BLaER1 treated with 17β-estradiol and CSF1 and Interleukin-3, amounts not matched to agents 10 nM and 100 nM (cell line): ENCODE measurements around the gene NBPF15.
"Not testable (repeated sequence)": the region's sequence is repeated elsewhere in the genome, so short reads cannot be mapped to it uniquely, and the experiment has no call there.

ENCODE experiments used
- H3K27ac ChIP-seq, 11 experiments: shearing (Covaris generic); formaldehyde crosslinking; 2 replicates each; pipeline ENCODE4 v1.8.1; 2022
- H3K27me3 ChIP-seq, 11 experiments: shearing (Covaris generic); formaldehyde crosslinking; 2 replicates each; pipeline ENCODE4 v1.8.1; 2022
- H3K36me3 ChIP-seq, 11 experiments: shearing (Covaris generic); formaldehyde crosslinking; 2 replicates each; pipeline ENCODE4 v1.8.1; 2022
- H3K4me1 ChIP-seq, 10 experiments: shearing (Covaris generic); formaldehyde crosslinking; 2 replicates each; pipeline ENCODE4 v1.8.1; 2022
- H3K4me2 ChIP-seq, 11 experiments: shearing (Covaris generic); formaldehyde crosslinking; 2 replicates each; pipeline ENCODE4 v1.8.1; 2022
- H3K4me3 ChIP-seq, 10 experiments: shearing (Covaris generic); formaldehyde crosslinking; 2 replicates each; pipeline ENCODE4 v1.8.1; 2022
- H3K9ac ChIP-seq, 11 experiments: shearing (Covaris generic); formaldehyde crosslinking; 2 replicates each; pipeline ENCODE4 v1.8.1; 2022
- H3K9me3 ChIP-seq, 11 experiments: shearing (Covaris generic); formaldehyde crosslinking; replicated peaks in 1 of 11; 2 replicates each; pipeline ENCODE4 v1.8.1; 2022
- H4K20me1 ChIP-seq, 11 experiments: shearing (Covaris generic); formaldehyde crosslinking; 2 replicates each; pipeline ENCODE4 v1.8.1; 2022

The NBPF15 gene

GRCh38 chr1:144418891-144419694 lies 42.4 kb downstream of the NBPF15 start:
- not testable (repeated sequence) for H3K4me3 ChIP-seq, H3K9me3 ChIP-seq, H3K27ac ChIP-seq, H3K4me1 ChIP-seq, H3K27me3 ChIP-seq, H3K4me2 ChIP-seq, H3K9ac ChIP-seq, H4K20me1 ChIP-seq
- H3K36me3 ChIP-seq = peaks cover 0 to 11% (median 7%) of the 10 kb centered on the region in 11 experiments; a peak in 9 of 22 replicates

- H3K4me2 ChIP-seq, H3K36me3 ChIP-seq, H3K27me3 ChIP-seq, H3K4me3 ChIP-seq, H3K9me3 ChIP-seq, H3K9ac ChIP-seq, H3K4me1 ChIP-seq, H4K20me1 ChIP-seq, H3K27ac ChIP-seq: not testable (repeated sequence)
Measured at GRCh38 chr1:144413404-144414118, 47.9 kb downstream of the NBPF15 start.

GRCh38 chr1:144412491-144413403 lies 48.7 kb downstream of the NBPF15 start:
- H3K4me3 ChIP-seq = not testable (repeated sequence)

GRCh38 chr1:144412068-144412471 lies 49.4 kb downstream of the NBPF15 start:
- not testable (repeated sequence) for H3K27me3 ChIP-seq, H3K4me1 ChIP-seq, H3K4me3 ChIP-seq, H3K27ac ChIP-seq, H3K36me3 ChIP-seq, H3K9ac ChIP-seq, H3K4me2 ChIP-seq, H3K9me3 ChIP-seq, H4K20me1 ChIP-seq

More at GRCh38 chr1:144412491-144413403, 48.7 kb downstream of the NBPF15 start:
- H3K36me3 ChIP-seq, H3K4me2 ChIP-seq, H3K4me1 ChIP-seq, H4K20me1 ChIP-seq, H3K27ac ChIP-seq, H3K9ac ChIP-seq, H3K27me3 ChIP-seq, H3K9me3 ChIP-seq: not testable (repeated sequence)

- not testable (repeated sequence) for H3K27ac ChIP-seq
Measured at GRCh38 chr1:144402807-144403206, 58.7 kb downstream of the NBPF15 start.

GRCh38 chr1:144371651-144372050 lies 89.8 kb downstream of the NBPF15 start:
- not testable (repeated sequence) for H3K36me3 ChIP-seq, H4K20me1 ChIP-seq, H3K4me3 ChIP-seq, H3K4me2 ChIP-seq, H3K9ac ChIP-seq, H3K4me1 ChIP-seq, H3K27me3 ChIP-seq, H3K27ac ChIP-seq, H3K9me3 ChIP-seq

More at GRCh38 chr1:144402807-144403206, 58.7 kb downstream of the NBPF15 start:
- not testable (repeated sequence) for H3K4me3 ChIP-seq, H3K4me1 ChIP-seq, H3K9me3 ChIP-seq, H3K27me3 ChIP-seq, H4K20me1 ChIP-seq, H3K9ac ChIP-seq, H3K4me2 ChIP-seq, H3K36me3 ChIP-seq
